ENCODE data around the gene HOMER2.

GRCh38 chr15:82910721-82911120, 41.8 kb downstream of the HOMER2 start:
- no peak for TF ChIP-seq CTCF (IDR thresholded peaks at IDR 0.05; ENCODE audit: poor library complexity)
- TF ChIP-seq EZH2 (IDR thresholded peaks at IDR 0.05; ENCODE audit: borderline replicate concordance), result no peak

Data from hepatocyte (in vitro differentiated cells).